Ectodermal cell (in vitro differentiated cells): ENCODE data around the gene STARD9.

Experiments
- H3K27ac ChIP-seq: 2 replicates; pipeline ENCODE4 v1.7.0; 2013; ENCODE audit warnings: mild to moderate bottlenecking, low read depth, low read length; ENCODE audit not compliant: insufficient read depth, poor library complexity, severe bottlenecking
- H3K27me3 ChIP-seq: 2 replicates; pipeline ENCODE4 v1.7.0; 2013; ENCODE audit warnings: mild to moderate bottlenecking, low read length; ENCODE audit not compliant: insufficient read depth, control insufficient read depth, poor library complexity, severe bottlenecking
- H3K36me3 ChIP-seq: one replicate; pipeline ENCODE4 v1.7.0; 2013; ENCODE audit warnings: low read length; ENCODE audit not compliant: control insufficient read depth, insufficient read depth
- H3K4me1 ChIP-seq: one replicate; pipeline ENCODE4 v1.7.0; 2013; ENCODE audit warnings: low read length; ENCODE audit not compliant: control insufficient read depth, insufficient read depth
- H3K4me3 ChIP-seq: 2 replicates; pipeline ENCODE4 v1.7.0; 2013; ENCODE audit warnings: low read depth, low read length, control low read depth; ENCODE audit not compliant: insufficient read depth
- H3K9me3 ChIP-seq: 2 replicates; pipeline ENCODE4 v1.7.0; 2013; ENCODE audit warnings: mild to moderate bottlenecking, low read length, moderate library complexity; ENCODE audit not compliant: control insufficient read depth
- WGBS, 2 experiments: methylation state at CpG; one replicate each; pipeline ENCODE4 v1.1.7; 2013; ENCODE audit warnings: missing lambda C conversion rate in 2 of 2; 5-methylcytosine and 5-hydroxymethylcytosine counted together

STARD9 gene

DNA sequence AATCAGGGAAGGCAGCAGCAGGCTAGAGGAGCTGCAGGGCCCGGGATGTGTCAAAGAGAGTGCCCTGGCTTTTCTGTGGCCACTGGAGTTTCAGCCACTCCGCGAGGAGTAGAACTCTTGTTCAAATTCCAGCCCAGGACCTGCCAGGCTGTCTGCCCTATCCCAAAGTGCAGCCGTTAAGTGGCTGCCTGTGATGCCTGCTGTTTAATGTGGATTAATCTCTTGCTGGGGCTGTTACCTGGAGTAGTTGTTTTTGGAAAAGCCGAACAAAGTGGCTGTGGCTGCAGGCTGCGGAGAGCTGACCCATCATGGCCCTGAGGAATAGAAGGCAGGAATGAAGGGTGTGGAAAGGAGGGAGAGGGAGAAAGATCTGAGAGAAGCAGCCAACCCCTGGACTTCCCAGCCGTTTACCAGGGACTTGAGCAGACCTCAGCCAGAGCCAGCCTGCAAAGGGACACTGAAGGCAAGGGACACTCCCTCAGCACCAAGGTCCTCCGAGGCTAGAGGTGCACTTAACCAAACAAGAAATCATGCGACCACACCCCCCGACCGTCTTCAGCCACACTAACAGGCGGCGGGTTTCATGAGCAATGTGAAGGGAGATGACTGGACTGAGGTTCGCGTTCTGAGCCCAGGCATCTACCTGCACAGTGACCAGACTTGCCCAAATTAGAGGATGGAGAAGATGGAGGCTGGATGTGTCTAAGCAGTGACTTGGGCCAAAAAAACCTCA lies 156.9 kb downstream of the STARD9 start:
- peaks cover 42% of the 10 kb centered on the region for H3K36me3 ChIP-seq
- peaks cover 13% of the 10 kb centered on the region for H3K4me1 ChIP-seq
- peaks cover 6% of the 10 kb centered on the region for H3K27me3 ChIP-seq
- H3K9me3 ChIP-seq = no peaks in the 10 kb centered on the region
- WGBS, 2 experiments = 92 to 97% methylated on average over 15 of the region's 15 CpGs
- no peak overlapping the region for H3K4me3 ChIP-seq
- H3K27ac ChIP-seq = no peak overlapping the region

DNA sequence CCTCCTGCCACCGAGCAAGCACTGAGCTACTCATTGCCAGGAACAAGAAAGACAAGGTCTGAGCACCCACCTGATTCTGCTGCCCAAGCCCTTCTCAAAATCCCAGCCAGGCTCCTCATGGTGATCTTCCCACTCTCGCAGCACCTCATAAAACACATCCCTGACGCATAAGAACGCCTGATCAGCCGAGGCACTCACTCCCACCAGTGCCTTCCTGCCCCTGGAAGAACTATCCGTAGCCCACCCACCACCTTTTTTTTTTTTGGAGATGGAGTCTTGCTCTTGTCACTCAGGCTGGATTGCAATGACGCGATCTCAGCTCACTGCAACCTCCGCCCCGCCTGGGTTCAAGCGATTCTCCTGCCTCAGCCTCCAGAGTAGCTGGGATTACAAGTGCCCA lies 157.6 kb downstream of the STARD9 start:
- peaks cover 6% of the 10 kb centered on the region for H3K27me3 ChIP-seq
- H3K36me3 ChIP-seq = peaks cover 35% of the 10 kb centered on the region
- 92 to 97% methylated on average over 11 of the region's 11 CpGs for WGBS, 2 experiments
- no peaks in the 10 kb centered on the region for H3K9me3 ChIP-seq
- H3K4me1 ChIP-seq = peaks cover 14% of the 10 kb centered on the region
- no peak overlapping the region for H3K27ac ChIP-seq
- no peak overlapping the region for H3K4me3 ChIP-seq

DNA sequence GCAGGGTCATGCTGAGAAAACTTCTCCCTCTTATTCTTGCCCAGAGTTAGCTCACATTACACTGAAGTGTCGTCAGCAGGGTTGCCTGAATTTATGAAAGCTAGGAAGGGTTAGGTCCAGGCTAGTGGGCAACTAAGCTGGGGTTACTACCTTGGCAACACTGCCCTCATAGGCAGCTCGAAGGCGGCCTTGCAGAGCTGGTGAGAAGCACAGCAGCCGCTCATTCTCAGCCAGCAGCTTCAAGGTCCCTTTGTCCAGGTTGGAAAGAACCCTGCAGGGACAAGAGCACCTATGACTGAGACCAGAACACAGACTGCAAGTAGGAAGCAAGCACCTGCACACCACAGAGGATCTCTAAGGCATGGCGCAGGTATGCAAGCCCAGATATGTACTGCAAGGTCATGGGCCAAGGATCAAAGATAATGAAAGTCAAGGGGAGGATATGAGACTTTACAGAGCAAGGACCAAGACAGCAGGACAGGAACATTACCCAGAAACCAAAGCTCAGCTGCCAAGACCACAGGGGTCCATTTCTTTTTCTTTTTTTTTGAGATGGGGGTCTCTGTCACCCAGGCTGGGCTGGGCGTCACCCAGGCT lies 158.8 kb downstream of the STARD9 start:
- Histone ChIP-seq H3K36me3 (peaks cover 35% of the 10 kb centered on the region), H3K4me3 (no peak overlapping the region), H3K4me1 (peaks cover 10% of the 10 kb centered on the region), H3K27ac (no peak overlapping the region), H3K9me3 (no peaks in the 10 kb centered on the region), H3K27me3 (peaks cover 6% of the 10 kb centered on the region)
- WGBS, 2 experiments = 89 to 94% methylated on average over 6 of the region's 6 CpGs

DNA sequence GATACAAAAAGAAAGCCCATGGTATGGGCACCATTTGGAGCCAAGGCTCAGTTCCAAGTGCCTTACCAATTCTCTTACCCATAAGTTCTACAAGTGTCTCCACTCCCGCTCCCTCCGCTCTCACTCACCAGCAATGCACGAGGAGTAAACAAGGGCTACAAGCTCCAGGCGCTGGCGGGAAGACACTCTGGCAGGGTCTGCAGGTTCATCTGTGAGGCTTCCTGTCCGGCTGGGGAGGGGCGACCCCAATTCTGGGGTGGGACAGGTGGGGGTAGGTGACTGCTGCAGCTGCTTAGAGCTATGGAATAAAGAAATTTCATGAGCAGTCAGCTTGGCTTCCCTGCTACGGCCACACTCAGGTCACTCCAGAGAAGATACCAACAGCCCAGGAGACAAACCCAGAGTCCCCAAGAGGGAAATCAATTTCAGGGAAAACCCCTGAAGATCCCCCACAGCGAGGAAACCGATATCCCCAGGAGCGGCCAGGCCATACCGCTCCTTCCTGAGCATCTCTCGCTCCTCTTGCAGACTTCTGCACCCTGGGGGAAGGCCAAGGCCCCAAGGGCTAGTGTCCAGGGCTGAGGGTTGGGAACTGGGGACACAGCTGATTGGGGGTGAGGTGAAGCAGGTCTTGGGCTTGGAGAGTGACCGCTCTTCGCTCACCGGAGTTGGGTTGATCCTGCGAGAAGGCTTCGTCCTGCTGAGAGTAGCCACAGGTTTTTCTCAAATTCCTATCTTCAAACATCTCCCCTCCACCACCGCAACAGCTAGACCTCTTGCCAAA lies 160.2 kb downstream of the STARD9 start:
- H3K27ac ChIP-seq = no peak overlapping the region
- WGBS, 2 experiments = 85 to 89% methylated on average over 19 of the region's 19 CpGs
- H3K9me3 ChIP-seq = no peaks in the 10 kb centered on the region
- peaks cover 10% of the 10 kb centered on the region for H3K4me1 ChIP-seq
- peak overlapping the region; percentile 93 for H3K4me3 ChIP-seq
- peaks cover 28% of the 10 kb centered on the region for H3K36me3 ChIP-seq
- H3K27me3 ChIP-seq = peaks cover 6% of the 10 kb centered on the region

DNA sequence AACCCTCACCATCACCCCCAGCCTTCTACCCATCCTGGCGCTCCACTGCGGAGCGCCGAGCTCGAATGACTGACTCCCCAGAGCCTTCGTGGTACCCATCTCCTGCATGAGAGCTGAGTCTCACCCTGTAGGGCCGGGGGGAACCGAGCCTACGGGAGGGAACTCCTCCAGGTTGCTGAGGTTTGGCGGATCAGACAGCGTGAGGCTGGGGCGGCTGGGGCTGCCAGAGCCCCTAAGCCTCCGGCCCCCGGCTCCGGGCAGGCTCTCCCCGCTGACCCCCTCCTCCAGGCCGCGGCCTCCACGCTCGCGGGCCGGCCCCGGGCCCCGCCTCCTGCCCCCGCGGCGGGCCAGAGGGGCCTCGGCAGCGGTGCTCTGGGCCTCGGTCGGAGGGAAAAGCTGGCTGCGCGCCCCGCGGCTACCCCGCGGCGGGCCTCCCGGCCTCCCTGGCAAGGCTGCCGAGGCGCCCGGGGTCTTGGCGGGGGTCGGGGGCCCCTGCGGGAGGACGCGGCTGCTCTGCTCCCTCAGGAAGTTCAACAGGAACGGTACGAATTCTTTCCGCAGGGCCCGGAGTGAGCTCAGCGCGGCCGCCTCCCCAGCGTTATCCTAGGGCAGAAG lies 160.9 kb downstream of the STARD9 start:
- peaks cover 26% of the 10 kb centered on the region for H3K36me3 ChIP-seq
- H3K4me3 ChIP-seq = peak overlapping the region; percentile 93
- peaks cover 10% of the 10 kb centered on the region for H3K4me1 ChIP-seq
- 2% methylated on average over 55 of the region's 55 CpGs for WGBS, 2 experiments
- no peaks in the 10 kb centered on the region for H3K9me3 ChIP-seq
- peaks cover 6% of the 10 kb centered on the region for H3K27me3 ChIP-seq
- no peak overlapping the region for H3K27ac ChIP-seq

DNA sequence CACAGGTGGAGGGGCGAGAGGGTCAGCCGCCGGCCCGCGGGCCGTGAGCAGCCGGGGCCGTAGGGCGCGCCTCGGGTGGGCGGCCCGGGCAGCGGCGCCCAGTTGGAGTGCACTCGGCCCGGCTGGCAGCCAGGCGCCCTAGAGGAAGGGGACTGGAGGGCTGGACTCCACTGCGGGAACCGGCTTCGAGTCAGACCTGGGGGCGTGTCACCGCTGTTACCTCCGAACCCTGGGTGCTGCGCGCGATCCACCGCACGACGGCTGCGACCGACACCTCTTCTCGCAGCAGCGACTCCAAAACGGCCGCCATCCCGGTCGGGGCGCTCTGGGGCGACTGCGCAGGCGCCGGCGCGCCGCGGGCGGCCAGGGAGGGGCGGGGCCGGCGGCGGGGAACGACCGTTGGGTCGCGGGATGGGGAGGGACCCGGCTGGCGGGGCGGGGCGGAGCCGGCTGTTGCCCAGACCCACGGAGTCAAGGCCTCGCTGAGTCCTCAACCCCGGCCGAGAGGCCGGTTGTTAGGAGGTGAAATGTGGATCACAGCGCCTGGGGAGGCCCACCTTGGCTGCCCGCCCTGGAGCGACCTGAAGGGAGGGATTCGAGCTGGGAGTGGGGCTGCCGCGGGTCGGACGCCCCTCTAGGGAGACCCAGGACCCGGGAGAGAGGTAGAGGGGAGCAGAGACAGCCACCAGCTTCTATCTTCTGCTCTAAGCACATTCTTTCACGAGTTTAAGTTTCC lies 161.6 kb downstream of the STARD9 start, which contains the start of gene CDAN1:
CDAN1 (minus strand) TSS at position 336 of the 736 bp plus-strand sequence; CDS start at position 310, 26 bp downstream.
- Histone ChIP-seq H3K4me1 (peaks cover 10% of the 10 kb centered on the region), H3K27me3 (peaks cover 6% of the 10 kb centered on the region), H3K36me3 (peaks cover 20% of the 10 kb centered on the region), H3K4me3 (peak within 1 kb of the TSS; percentile 93), H3K27ac (peak within 1 kb of the TSS; percentile 8), H3K9me3 (no peaks in the 10 kb centered on the region)
- WGBS, 2 experiments = 0 to 1% methylated on average over 76 of the region's 76 CpGs

DNA sequence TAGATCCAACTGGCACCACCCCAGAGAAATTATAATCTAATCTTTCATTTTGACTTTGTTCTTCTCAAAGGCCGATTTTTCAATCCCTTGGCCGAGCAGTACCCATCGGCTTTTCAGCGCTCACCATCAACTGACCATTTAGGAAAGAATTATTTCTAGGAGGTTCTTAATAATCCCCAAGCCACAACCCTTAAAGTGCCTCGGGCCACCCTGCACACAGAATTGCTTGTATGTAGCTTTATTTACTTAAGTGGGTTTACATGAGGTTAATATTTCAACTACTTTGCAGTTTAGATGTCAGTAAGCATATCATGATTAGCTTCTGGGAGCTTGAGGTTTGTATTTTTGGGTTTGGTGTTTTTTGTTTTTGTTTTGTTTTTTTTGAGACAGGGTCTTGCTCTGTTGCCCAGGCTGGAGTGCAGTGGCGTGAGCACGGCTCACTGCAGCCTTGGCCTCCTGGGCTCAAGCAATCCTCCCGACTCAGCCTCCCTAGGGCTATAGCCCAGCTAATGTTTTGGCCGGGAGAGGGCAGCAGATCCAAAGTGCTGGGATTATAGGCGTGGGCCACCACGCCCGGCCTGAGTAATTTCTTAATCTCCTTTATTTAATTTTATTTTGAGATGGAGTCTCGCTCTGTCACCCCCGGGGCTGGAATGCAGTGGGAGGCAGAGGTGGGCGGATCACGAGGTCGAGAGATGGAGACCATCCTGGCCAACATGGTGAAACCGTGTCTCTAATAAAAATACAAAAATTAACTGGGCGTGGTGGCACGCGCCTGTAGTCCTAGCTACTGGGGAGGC lies 162.3 kb downstream of the STARD9 start:
- Histone ChIP-seq H3K9me3 (no peaks in the 10 kb centered on the region), H3K4me1 (peaks cover 10% of the 10 kb centered on the region), H3K27ac (peak overlapping the region; percentile 8), H3K36me3 (peaks cover 18% of the 10 kb centered on the region), H3K4me3 (peak overlapping the region; percentile 93), H3K27me3 (peaks cover 6% of the 10 kb centered on the region)
- WGBS, 2 experiments = 87 to 94% methylated on average over 19 to 21 of the region's 21 CpGs

DNA sequence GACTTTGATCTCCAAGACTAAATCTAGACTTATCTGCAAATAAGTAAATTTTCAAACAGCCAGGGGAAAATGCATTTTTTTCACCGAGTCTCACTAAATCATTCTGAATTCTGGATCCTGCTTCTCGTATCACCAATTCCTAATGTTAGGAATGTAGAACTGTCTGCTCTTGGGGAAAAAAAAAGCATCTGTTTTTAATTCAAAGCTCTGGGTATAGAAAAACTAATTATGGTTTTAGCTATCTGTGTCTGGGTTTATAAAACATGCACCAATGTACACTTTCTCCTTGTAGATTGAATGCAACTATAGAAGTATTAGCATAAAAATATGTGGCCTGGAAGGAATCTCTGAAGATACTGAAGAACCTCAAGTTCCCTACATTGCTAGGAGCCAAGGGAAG lies 166.3 kb downstream of the STARD9 start:
- no peaks in the 10 kb centered on the region for H3K27me3 ChIP-seq
- H3K27ac ChIP-seq = no peak overlapping the region
- no peaks in the 10 kb centered on the region for H3K9me3 ChIP-seq
- no peak overlapping the region for H3K4me3 ChIP-seq
- H3K4me1 ChIP-seq = peaks cover 4% of the 10 kb centered on the region
- H3K36me3 ChIP-seq = no peaks in the 10 kb centered on the region
- WGBS, 2 experiments = 88 to 100% methylated on average over 2 of the region's 2 CpGs

DNA sequence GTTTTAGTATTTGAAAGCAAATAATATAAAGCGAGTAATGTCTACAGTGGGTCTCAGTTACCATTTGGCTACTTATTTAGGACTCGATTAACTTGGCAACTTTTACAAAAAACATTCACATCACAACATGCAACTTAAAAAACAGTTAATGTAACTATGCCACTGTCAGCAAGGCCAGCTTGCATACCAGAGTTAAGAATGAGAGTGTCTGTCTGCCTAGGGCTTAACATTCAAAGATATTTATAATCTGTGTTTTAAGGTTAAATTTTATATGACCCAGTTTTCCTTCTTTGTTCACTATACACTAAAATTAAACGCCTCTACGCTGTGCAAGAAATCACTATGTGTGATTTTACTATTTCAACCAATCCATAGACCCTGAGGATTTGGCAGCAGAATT lies 166.7 kb downstream of the STARD9 start:
- H3K27ac ChIP-seq = no peak overlapping the region
- H3K4me3 ChIP-seq = no peak overlapping the region
- peaks cover 4% of the 10 kb centered on the region for H3K4me1 ChIP-seq
- no peaks in the 10 kb centered on the region for H3K9me3 ChIP-seq
- no peaks in the 10 kb centered on the region for H3K36me3 ChIP-seq
- 91 to 95% methylated on average over 4 of the region's 4 CpGs for WGBS, 2 experiments
- H3K27me3 ChIP-seq = no peaks in the 10 kb centered on the region
